Measurements from ENCODE around the gene TSC22D2.
"Not testable (repeated sequence)": the region's sequence is repeated elsewhere in the genome, so short reads cannot be mapped to it uniquely, and the experiment has no call there.

The TSC22D2 gene

GRCh38 chr3:150490277-150490986, 82.3 kb downstream of the TSC22D2 start:
- no peak for DNase-seq

- DNase-seq: no peak
These were observed 86.4 kb downstream of the TSC22D2 start for GRCh38 chr3:150494411-150494977.

GRCh38 chr3:150495149-150495548, 87.1 kb downstream of the TSC22D2 start:
- DNase-seq: no peak

- DNase-seq: peak; percentile 42
These were observed 87.6 kb downstream of the TSC22D2 start for GRCh38 chr3:150495563-150496168.

GRCh38 chr3:150497956-150498355, 89.9 kb downstream of the TSC22D2 start:
- DNase-seq: no peak

- DNase-seq: not testable (repeated sequence)
These were observed 92.9 kb downstream of the TSC22D2 start for GRCh38 chr3:150500960-150501359.

- no peak for DNase-seq
These were observed 95.5 kb downstream of the TSC22D2 start for GRCh38 chr3:150503402-150504099.

- DNase-seq: no peak
These were observed 96.4 kb downstream of the TSC22D2 start for GRCh38 chr3:150504483-150504882.

GRCh38 chr3:150508401-150508800, 100.3 kb downstream of the TSC22D2 start:
- no peak for DNase-seq

GRCh38 chr3:150509780-150510179, 101.7 kb downstream of the TSC22D2 start:
- no peak for DNase-seq

- DNase-seq: no peak
These were observed 103.2 kb downstream of the TSC22D2 start for GRCh38 chr3:150511122-150511821.

GRCh38 chr3:150515210-150515609, 107.1 kb downstream of the TSC22D2 start:
- no peak for DNase-seq

All from NCI-H69 (cell line).